GM12878 (cell line): ENCODE measurements around the gene AP3D1. TPM values are rescaled to one million over a fixed set of nuclear protein-coding genes. Genes with fewer than 3 reads are reported as not detected.

Source experiments
- ATAC-seq: fragments of 200-7000 bp; cut with Tn5 transposase; 3 replicates; pipeline ENCODE4 v1.9.1; 2020; ENCODE audit warnings: mild to moderate bottlenecking, moderate library complexity
- BruUV-seq: library from RNA; stranded (reverse); fragments of 400-500 nt; replicated peaks from 2 replicates; lab custom pipeline; 2021; lab: Mats Ljungman, UMichigan
- CTCF ChIA-PET: fragments of 300-600 bp; sonication (Branson Sonifier 250); formaldehyde crosslinking; extraction: SDS; loops from one replicate; lab custom pipeline; 2021; ENCODE audit warnings: inconsistent platforms; lab: Yijun Ruan, JAX
- POLR2A ChIA-PET: fragments of 350-600 bp; formaldehyde crosslinking; extraction: SDS; loops from one replicate; lab custom pipeline; 2021; ENCODE audit warnings: inconsistent platforms; lab: Charles Lee
- RAD21 ChIA-PET: fragments of 300-600 bp; sonication (Branson Sonifier 250); formaldehyde crosslinking; loops from one replicate; lab custom pipeline; 2023; ENCODE audit warnings: antibody characterized with exemption; ENCODE audit not compliant: unreplicated experiment; lab: Charles Lee
- SMC1A ChIA-PET: fragments of 300-600 bp; sonication (Branson Sonifier 250); formaldehyde crosslinking; loops from one replicate; lab custom pipeline; 2023; ENCODE audit not compliant: unreplicated experiment, uncharacterized antibody; lab: Charles Lee
- DNase-seq: peaks from one replicate; pipeline ENCODE4 v3.0.0-alpha.2; 2011; ENCODE audit warnings: low read depth, low spot score
- FAIRE-seq: peaks from 3 replicates; lab custom pipeline; 2011; peaks lifted over from hg19 to GRCh38; lab: Jason Lieb, UNC
- H2AFZ ChIP-seq: 2 replicates; pipeline ENCODE4 v1.6.0; 2011; ENCODE audit warnings: low read depth, low read length, control low read depth; ENCODE audit not compliant: control insufficient read depth
- H3K27ac ChIP-seq: 2 replicates; pipeline ENCODE4 v1.5.1; 2011; ENCODE audit warnings: control low read depth; ENCODE audit not compliant: control insufficient read depth, insufficient read depth
- H3K27me3 ChIP-seq, 2 experiments: replicated peaks in 1 of 2; 2 replicates each; pipeline versions ENCODE4 v1.6.0 to v1.6.1; 2011; ENCODE audit warnings: low read length in 1 of 2; ENCODE audit not compliant: control insufficient read depth in 2 of 2, insufficient read depth in 2 of 2
- H3K36me3 ChIP-seq, 2 experiments: 2 replicates each; pipeline ENCODE4 v1.5.1; 2011; ENCODE audit warnings: low read length in 1 of 2; ENCODE audit not compliant: control insufficient read depth in 2 of 2, insufficient read depth in 2 of 2
- H3K4me1 ChIP-seq: 2 replicates; pipeline ENCODE4 v1.6.1; 2011; ENCODE audit warnings: mild to moderate bottlenecking, low read length, moderate library complexity, mixed read lengths; ENCODE audit not compliant: control insufficient read depth, insufficient read depth
- H3K4me2 ChIP-seq: 2 replicates; pipeline ENCODE4 v1.6.0; 2011; ENCODE audit warnings: control low read depth; ENCODE audit not compliant: control insufficient read depth, insufficient read depth
- H3K4me3 ChIP-seq: fragments of 200-600 bp; sonication (generic); 2 replicates; pipeline ENCODE4 v1.5.1; 2016
- H3K79me2 ChIP-seq: 2 replicates; pipeline ENCODE4 v1.6.0; 2011; ENCODE audit warnings: low read length; ENCODE audit not compliant: control insufficient read depth, insufficient read depth
- H3K9ac ChIP-seq: 2 replicates; pipeline ENCODE4 v1.8.0; 2011; ENCODE audit warnings: low read length, control low read depth, mixed read lengths; ENCODE audit not compliant: control insufficient read depth, insufficient read depth
- H3K9me3 ChIP-seq: replicated peaks from 3 replicates; pipeline ENCODE4 v1.5.1; 2011; ENCODE audit warnings: mild to moderate bottlenecking, low read length; ENCODE audit not compliant: control insufficient read depth, insufficient read depth
- H4K20me1 ChIP-seq: 2 replicates; pipeline ENCODE4 v1.6.0; 2011; ENCODE audit not compliant: control insufficient read depth, insufficient read depth
- BCLAF1 ChIP-seq: fragments of 450-650 bp; IDR thresholded peaks from 2 replicates; pipeline ENCODE4 v1.6.1; 2017; ENCODE audit warnings: antibody characterized with exemption, mild to moderate bottlenecking, moderate library complexity
- CHD1 ChIP-seq: IDR thresholded peaks from 2 replicates; pipeline ENCODE4 v1.6.1; 2012; ENCODE audit warnings: low read depth, low read length, improper control_type of control experiment
- CTCF ChIP-seq, 3 experiments: IDR thresholded peaks in 2 of 3; conservative IDR thresholded peaks in 1 of 3; 2 replicates each; pipeline ENCODE4 v1.5.1; 2011; ENCODE audit warnings: low read depth in 3 of 3, low read length in 3 of 3, mild to moderate bottlenecking in 3 of 3, control low read depth in 2 of 3, moderate library complexity in 2 of 3, inconsistent platforms in 1 of 3, mixed read lengths in 1 of 3; ENCODE audit not compliant: control insufficient read depth in 2 of 3, insufficient read depth in 1 of 3; ENCODE audit errors: extremely low read depth in 1 of 3
- EZH2 ChIP-seq: IDR thresholded peaks from 2 replicates; pipeline ENCODE4 v1.6.1; 2012; ENCODE audit warnings: low read depth, mild to moderate bottlenecking, control low read depth, inconsistent platforms, low read length, borderline replicate concordance; ENCODE audit not compliant: control insufficient read depth
- FOS ChIP-seq: IDR thresholded peaks from 3 replicates; pipeline ENCODE4 v1.6.1; 2011; ENCODE audit warnings: borderline replicate concordance; ENCODE audit not compliant: insufficient read length; ENCODE audit errors: extremely low read depth
- GABPA ChIP-seq: IDR thresholded peaks from 2 replicates; pipeline ENCODE4 v1.6.1; 2014; ENCODE audit warnings: antibody characterized with exemption, low read depth, mild to moderate bottlenecking, inconsistent platforms
- IRF4 ChIP-seq: IDR thresholded peaks from 2 replicates; pipeline ENCODE4 v1.6.1; 2011; ENCODE audit warnings: low read depth, low read length
- LARP7 ChIP-seq: fragments of 450-650 bp; IDR thresholded peaks from 2 replicates; pipeline ENCODE4 v1.6.1; 2017; ENCODE audit warnings: mild to moderate bottlenecking
- MTA2 ChIP-seq: fragments of 450-650 bp; IDR thresholded peaks from 2 replicates; pipeline ENCODE4 v1.6.1; 2016; ENCODE audit warnings: low read depth, mild to moderate bottlenecking, moderate library complexity
- NBN ChIP-seq: fragments of 450-650 bp; IDR thresholded peaks from 2 replicates; pipeline ENCODE4 v1.6.1; 2016
- NFIC ChIP-seq: IDR thresholded peaks from 2 replicates; pipeline ENCODE4 v1.6.1; 2012; ENCODE audit warnings: low read depth, mild to moderate bottlenecking, inconsistent platforms, low read length, moderate library complexity
- POLR2A ChIP-seq: IDR thresholded peaks from 2 replicates; pipeline ENCODE4 v1.6.1; 2011; ENCODE audit warnings: low read depth, mild to moderate bottlenecking, low read length
- REST ChIP-seq: IDR thresholded peaks from 2 replicates; pipeline ENCODE4 v1.6.1; 2012; ENCODE audit warnings: mild to moderate bottlenecking, low read depth, low read length
- YBX1 ChIP-seq: fragments of 450-650 bp; IDR thresholded peaks from 2 replicates; pipeline ENCODE4 v1.6.1; 2016; ENCODE audit warnings: antibody characterized with exemption
- YY1 ChIP-seq: IDR thresholded peaks from 2 replicates; pipeline ENCODE4 v1.6.1; 2011; ENCODE audit warnings: low read depth, mild to moderate bottlenecking, low read length
- ZNF207 ChIP-seq: fragments of 450-650 bp; IDR thresholded peaks from 2 replicates; pipeline ENCODE4 v1.6.1; 2014; ENCODE audit warnings: antibody characterized with exemption, mild to moderate bottlenecking, borderline replicate concordance
- ZSCAN29 ChIP-seq: fragments of 450-650 bp; IDR thresholded peaks from 2 replicates; pipeline ENCODE4 v1.6.1; 2017; ENCODE audit warnings: mild to moderate bottlenecking, moderate library complexity
- WGBS: methylation state at CpG from one replicate; pipeline ENCODE4 v1.1.6; 2016; ENCODE audit warnings: low lambda C conversion rate; ENCODE audit not compliant: insufficient replicate concordance, insufficient coverage; ENCODE audit errors: missing lambda C conversion rate; 5-methylcytosine and 5-hydroxymethylcytosine counted together
- in situ Hi-C: fragments of 300-500 bp; cut with MboI; formaldehyde crosslinking; loops from 9 replicates; pipeline ENCODE4 v1.14.3; 2018; ENCODE audit warnings: mixed read lengths
- intact Hi-C: fragments of 100-400 bp; cut with micrococcal nuclease; formaldehyde crosslinking; loops from one replicate; pipeline ENCODE4 v1.14.2; 2022; ENCODE audit not compliant: unreplicated experiment
- polyA plus RNA-seq, 11 experiments: library from polyadenylated mRNA; depleted of rRNA in 4 of 11; unstranded in 6 of 11; stranded (reverse) in 5 of 11; fragments of >200 nt; fragmentation: Nextera tagmentation in 4 of 11; fragmentation: Illumina TruSeq in 1 of 11; extraction: Ambion mirVana in 4 of 11; extraction: Trizol in 1 of 11; gene quantifications; 1 replicate in 1 of 11; 2 replicates in 10 of 11; pipeline versions ENCODE4 v1.2.1 to v1.2.3, GENCODE V29; 2011 to 2016; ENCODE audit warnings: inconsistent platforms in 2 of 11, missing spikeins in 2 of 11, low read depth in 1 of 11
- total RNA-seq, 4 experiments: library from RNA; depleted of rRNA in 3 of 4; stranded (reverse); fragments of >200 nt in 3 of 4; fragmentation: Illumina TruSeq in 1 of 4; extraction: Trizol in 1 of 4; gene quantifications; 2 replicates each; pipeline versions ENCODE4 v1.2.1 to v1.2.3, GENCODE V29; 2013 to 2021

The AP3D1 gene
- total and polyA plus RNA-seq, 10 of the 15 experiments (the other 5 are each of a cell fraction or from before 2014, with no cell fraction given) = 1.5 to 108 (median 59.1) TPM

GRCh38 chr19:2173388-2173766 is 22.0 kb upstream of the AP3D1 start:
- FAIRE-seq = no peak
- no peak overlapping the region for H3K27ac ChIP-seq
- ChIA-PET POLR2A (interaction anchor here (0.8 to 4.4 kb wide), 4 partner anchors 9 to 85 kb away, joined by 3 to 25 read pairs (median 4); no protein-coding TSS in a partner anchor), SMC1A (interaction anchor here (0.9 to 1.5 kb wide), 6 partner anchors 9 to 65 kb away, joined by 3 to 5 read pairs (median 4); no protein-coding TSS in a partner anchor), CTCF (interaction anchor here (1.5 kb wide), 1 partner anchor 53 kb away, joined by 3 read pairs; no protein-coding TSS in a partner anchor), RAD21 (interaction anchor here (1.3 to 4.4 kb wide), 3 partner anchors 9 to 65 kb away, joined by 3 to 46 read pairs (median 6); no protein-coding TSS in a partner anchor)
- no peak for ATAC-seq
- 96% methylated on average over 20 of the region's 21 CpGs for WGBS
- H3K9me3 ChIP-seq = no peaks in the 10 kb centered on the region; the same call in 2 of the 3 replicates
- TF ChIP-seq FOS = no peak
- TF ChIP-seq YY1 = no peak
- no peak for TF ChIP-seq REST
- TF ChIP-seq POLR2A = no peak
- TF ChIP-seq NBN = no peak
- TF ChIP-seq CHD1 = no peak
- TF ChIP-seq EZH2 = no peak
- no peak for TF ChIP-seq YBX1
- TF ChIP-seq BCLAF1 = no peak
- no peak for TF ChIP-seq GABPA
- TF ChIP-seq LARP7 = no peak
- TF ChIP-seq MTA2 = no peak
- no peak for TF ChIP-seq IRF4
- no peak for TF ChIP-seq ZNF207
- no peak for TF ChIP-seq CTCF (IDR thresholded peaks at IDR 0.05 in 2 of 3, conservative IDR thresholded peaks at IDR 0.05 in 1 of 3; ENCODE audit: control insufficient read depth in 2 of 3, extremely low read depth in 1 of 3, insufficient read depth in 1 of 3, low read depth in 3 of 3, low read length in 3 of 3)
- TF ChIP-seq NFIC = no peak
- no peak for TF ChIP-seq ZSCAN29
- TF ChIP-seq, all 136 proteins: peak for 0
- no TSS peak for BruUV-seq
- no peak for DNase-seq
- Histone ChIP-seq H3K9ac (no peak overlapping the region), H3K4me2 (no peak overlapping the region), H2AFZ (no peak overlapping the region), H3K4me3 (no peak overlapping the region), H3K79me2 (peaks cover 90% of the 10 kb centered on the region), H4K20me1 (no peaks in the 10 kb centered on the region), H3K27me3 (no peaks in the 10 kb centered on the region), H3K4me1 (peaks cover 30% of the 10 kb centered on the region), H3K36me3 (peaks cover 8 to 26% of the 10 kb centered on the region in 2 experiments; a peak in 3 of 4 replicates)
- in situ Hi-C loops (loop anchor here (5.0 kb wide), 1 partner anchor 99 kb away; no protein-coding TSS in a partner anchor), intact Hi-C loops (no loop called here)
